8988T (cell line): ENCODE measurements around the gene PIK3C2G.

Experiments used
- DNase-seq: peaks from one replicate; pipeline ENCODE4 v3.0.0; 2011

PIK3C2G gene

DNA sequence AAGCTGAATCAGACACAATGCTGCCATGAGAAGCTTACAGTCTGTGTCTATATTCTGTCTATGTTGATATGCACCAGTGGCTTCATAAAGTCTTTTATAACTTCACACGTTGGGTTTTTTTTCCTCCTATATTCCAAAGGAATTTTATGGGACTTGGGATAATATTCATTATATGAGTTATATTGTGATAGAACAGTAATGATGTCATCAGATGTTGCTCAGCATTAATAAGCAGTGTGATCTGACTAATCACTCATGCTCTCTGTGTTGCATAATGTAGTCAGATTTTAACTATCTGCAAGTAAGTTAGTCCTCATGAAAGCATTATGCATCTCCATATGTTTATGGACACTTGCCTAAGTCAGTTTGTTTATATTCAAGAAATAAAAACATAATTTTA is 316.9 kb downstream of the PIK3C2G start:
- no peak for DNase-seq

DNA sequence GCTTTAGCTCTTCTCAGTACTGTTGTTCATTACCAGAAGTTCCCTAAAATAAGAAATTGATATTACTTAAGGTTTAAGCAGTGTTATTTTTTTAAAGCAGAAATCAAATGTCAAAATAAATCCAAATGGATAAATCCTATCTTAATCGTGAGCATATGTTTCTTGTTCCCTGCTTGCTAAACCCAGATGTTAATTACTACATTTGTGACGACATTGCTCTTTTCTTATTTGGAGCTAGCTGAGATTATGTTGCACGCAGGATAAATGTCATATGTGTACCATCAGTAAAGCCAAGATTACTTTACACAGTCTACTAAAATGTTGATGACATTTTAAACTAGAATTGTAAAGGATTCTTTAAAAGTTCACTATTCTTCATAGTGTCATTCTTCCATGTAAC is 319.0 kb downstream of the PIK3C2G start:
- no peak for DNase-seq

DNA sequence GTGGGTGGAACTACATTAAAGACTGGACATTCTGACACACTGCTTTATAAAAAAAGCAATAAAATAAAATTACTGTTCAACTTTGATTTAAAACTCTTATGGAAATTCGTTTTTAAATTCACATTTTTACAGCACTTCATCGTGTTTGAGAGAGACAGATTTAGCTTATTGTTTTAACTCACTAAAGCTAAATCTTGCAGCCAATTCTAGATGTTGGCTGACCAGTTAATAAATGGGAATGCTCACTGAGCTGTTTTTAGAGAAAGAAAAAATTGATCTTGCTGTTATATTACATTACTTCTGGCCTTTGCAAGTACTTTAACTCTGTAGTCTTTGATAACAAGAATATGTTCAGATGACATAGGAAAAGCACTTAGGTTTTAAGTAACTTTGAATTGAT is 319.4 kb downstream of the PIK3C2G start:
- no peak for DNase-seq

DNA sequence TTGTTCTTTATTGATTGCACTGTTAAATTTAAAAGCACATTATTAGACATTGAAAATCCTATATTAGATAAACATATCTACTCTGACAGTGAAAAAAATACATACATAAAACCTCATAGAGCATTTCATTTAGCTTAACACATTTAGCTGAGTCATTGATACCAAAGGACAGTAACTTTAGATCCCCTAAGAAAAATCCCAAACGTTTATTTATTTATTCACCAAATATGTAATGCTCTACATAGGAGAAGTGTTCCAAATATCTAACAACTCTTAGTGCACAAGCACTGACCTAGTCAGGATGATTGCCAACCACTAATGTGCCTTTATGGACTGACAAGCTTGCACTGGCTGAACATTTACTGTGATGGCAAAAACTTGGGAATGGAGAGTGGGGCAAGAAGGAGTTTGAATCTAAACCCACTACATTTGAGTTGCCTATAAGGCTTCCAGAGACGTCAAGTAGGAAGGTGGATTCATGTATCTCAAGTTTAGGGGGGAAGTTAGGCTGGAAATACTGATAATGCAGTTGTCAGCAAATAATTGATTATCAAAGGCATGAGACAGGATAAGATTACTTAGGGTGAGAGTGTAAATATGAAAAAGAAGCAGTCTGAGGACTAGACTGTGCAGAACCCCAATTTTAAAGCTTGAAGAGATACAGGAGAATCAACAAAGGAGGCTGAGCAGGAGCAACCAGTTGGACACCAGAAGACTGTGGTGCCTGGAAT is 320.1 kb downstream of the PIK3C2G start:
- no peak for DNase-seq

DNA sequence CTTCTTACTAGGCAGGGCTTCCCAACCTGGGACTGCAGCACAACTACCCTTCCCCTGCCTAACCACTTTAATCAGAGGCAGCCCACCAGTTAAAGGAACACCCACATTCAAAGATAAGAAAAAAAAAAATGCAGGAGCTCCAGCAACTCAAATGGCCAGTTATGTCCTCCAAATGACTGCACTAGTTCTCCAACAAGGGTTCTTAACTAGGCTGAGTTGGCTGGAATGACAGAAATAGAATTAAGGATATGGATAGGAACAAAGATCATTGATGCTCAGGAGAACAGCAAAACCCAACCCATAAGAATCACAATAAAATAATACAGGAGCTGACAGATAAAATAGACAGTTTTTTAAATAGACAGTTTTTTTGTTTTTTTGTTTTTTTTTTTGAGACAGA is 322.3 kb downstream of the PIK3C2G start:
- no peak for DNase-seq

DNA sequence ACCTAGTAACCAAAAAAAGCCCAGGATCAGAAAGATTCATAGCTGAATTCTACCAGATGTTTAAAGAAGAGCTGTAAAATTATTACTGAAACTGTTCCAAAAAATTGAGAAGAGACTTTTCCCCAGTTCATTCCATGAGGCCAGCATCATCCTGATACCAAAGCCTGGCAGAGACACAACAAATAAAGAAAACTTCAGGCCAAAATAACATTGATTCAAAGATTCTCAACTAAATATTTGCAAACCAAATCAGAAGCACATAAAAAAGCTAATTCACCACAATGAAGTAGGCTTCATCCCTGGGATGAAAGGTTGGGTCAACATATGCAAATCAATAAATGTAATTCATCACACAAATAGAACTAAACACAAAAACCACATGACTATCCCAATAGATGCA is 325.3 kb downstream of the PIK3C2G start:
- no peak for DNase-seq

DNA sequence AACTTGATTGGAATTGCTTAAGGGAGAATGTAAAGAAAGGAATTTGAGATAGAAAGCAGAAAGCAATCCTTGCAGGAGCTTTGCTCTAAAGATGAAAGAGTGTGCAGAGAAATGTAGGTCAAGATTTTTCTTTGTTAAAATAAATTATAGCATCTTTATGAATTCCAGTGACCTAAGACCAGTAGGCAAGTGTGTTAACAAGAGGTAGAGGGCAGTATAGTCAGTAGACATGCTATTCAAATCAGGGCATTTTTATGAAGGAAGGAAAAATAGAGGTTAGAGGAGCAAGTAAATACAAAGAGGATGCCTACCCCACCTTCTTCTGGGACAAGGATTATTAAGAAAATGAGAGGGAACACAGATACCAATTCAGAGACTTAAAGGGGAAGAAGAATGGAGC is 328.0 kb downstream of the PIK3C2G start:
- no peak for DNase-seq

DNA sequence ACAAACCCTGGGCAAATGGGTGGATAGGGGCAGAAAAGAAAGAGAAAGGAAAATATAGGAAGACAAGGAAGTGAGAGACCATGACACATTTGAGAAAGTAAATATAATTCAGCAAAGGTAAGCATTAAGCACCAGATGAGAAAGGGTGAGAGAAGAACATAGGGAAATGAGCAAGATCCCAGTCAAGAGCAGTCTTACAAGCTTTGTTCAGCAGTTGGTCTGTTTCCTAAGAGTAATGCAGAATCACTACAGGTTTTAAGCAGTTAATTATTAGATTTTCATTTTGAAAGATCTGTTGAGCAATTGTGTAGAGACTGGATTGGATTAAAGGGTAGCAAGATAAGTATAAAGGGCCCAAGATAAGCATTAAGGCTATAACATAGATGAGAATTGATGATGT is 330.2 kb downstream of the PIK3C2G start:
- DNase-seq, result no peak

DNA sequence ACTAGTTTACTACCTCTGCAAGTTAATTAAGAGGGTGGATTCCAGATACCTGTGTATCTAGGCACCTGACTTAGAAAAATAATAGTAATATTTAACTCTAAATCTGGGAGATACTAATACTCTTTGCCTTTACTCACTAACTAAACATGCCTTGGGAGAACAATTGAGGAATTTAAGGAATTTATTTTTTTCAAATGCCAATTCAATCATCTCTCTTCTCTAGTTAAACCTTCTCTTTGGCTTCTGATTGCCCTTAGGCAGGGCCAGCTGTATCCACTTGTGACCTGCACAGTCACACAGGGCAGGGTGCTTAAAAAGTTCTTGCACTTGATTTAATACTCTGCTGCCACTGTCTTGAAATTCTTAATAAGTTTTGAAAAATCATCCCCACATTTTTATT is 334.1 kb downstream of the PIK3C2G start:
- no peak for DNase-seq

DNA sequence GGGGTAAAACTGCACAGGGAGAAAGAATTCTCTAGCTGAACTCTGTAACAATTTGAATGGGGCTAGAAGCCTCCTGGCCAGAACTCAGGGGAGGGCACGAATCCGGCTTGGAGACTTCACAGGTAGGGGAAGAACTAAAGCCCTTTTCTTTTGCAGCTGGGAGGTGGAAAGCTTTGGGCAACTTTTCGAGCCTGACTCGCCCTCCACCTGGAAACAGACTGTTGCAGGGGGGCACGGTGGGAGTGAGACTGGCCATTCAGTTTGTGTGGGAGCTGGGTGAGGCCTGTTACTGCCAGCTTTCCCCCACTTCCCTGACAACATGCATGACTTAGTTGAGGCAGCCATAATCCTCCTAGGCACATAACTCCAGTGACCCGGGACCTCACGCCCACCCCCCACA is 340.6 kb downstream of the PIK3C2G start:
- no peak for DNase-seq

DNA sequence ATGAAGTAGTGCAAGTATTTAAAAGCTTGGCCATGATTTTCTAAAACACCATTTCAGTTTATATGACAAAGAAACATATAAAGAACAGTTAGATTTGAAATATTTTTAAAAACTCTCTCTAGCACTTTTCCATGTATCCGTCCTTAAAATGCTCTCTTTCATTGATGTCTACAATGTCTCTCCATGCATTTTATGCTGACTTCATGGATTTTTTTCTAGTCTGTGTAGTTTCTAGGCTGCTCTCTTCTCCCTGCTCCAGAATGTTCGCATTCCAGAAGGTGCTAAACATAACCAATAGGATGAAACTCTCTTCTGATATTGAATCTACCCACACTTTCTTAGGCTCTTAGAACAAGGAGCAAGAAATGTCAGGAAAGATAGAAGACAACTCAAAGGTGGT is 351.7 kb downstream of the PIK3C2G start:
- no peak for DNase-seq

DNA sequence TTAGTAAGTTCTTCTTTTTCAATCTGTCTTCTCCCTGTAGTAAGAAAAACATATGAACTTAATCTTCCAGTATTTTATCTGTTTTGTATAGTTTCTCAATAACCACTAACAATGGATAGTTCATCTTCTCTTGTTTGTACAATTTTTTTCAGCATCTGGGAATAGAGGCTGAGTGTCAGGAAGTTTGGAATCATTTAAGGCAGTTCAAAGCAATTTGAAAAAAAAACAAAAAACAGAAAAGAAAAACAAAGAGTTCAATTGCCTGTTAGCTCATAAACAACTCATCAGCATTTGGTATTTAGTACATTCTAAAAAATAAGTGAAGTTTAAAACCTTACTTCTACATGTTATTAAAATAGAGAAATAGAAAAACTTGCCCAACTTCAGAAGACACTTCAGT is 359.7 kb downstream of the PIK3C2G start:
- no peak for DNase-seq

DNA sequence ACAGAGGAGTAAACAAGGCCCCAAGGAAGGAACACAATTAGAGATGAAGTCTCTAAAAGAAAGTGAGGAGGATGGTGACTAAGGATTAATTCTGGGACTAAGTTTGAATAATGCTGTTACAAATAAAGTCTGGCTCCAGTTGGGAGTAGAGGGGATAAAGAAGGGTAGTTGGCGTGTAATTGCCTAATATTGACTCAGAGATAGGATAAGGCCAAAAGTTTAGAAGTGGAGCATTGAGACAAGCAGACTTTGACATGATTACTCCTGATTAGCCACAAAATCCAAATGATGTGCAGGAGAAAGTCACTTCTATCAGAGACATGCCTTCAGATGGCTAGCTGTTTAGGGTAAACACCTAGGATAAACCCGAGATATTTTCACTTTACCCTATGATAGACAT is 368.1 kb downstream of the PIK3C2G start:
- DNase-seq, result no peak

DNA sequence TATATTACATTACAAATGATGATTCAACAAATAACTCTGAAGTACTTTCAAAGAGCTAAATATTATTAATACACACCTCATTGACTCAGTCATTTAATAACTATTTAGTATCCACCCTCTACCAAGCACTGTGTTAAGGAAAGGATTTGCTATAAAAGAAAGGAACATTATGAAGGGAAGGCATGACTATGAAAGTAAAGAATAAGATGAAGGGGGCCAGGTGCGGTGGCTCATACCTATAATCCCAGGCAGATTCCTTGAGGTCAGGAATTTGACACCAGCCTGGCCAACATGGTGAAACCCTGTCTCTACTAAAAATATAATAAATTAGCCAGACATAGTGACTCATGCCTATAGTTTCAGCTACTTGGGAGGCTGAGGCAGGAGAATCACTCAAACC is 368.6 kb downstream of the PIK3C2G start:
- no peak for DNase-seq

DNA sequence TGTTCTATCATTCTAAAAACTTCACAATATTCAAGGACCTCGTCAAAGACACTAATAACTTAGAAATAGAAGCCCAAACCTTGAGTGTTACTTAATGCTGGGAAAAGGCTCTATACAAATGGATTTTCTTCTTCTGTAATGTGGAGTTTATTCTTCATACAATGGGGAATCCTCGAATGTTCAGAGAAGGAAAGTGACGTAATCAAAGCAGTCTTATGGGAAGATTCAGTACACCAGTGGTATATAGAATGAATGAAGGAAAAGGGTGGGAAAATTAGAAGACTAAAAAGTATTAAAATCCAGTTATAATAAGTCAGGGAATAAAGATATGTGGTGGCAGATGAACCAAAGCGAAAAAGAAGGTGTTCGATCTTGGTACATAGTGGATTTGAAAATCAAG is 370.0 kb downstream of the PIK3C2G start:
- DNase-seq, result no peak

DNA sequence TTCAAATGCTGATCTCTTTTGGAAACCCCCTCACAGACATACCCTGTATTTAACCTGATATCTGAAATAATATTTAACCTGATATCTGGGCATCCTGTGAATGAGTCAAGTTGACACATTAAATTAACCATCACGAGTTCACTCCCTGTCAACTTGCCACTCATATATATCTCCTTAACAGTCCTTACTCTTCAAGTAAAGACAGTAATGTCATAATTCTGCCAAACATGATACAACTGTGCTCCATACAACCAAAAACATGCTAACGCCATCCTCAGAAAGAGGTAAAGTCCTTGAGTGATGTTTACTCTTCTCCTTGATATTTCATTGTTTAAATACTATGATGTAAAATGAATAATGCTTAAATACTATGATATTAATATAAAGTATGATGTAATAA is 371.5 kb downstream of the PIK3C2G start:
- DNase-seq, result no peak

DNA sequence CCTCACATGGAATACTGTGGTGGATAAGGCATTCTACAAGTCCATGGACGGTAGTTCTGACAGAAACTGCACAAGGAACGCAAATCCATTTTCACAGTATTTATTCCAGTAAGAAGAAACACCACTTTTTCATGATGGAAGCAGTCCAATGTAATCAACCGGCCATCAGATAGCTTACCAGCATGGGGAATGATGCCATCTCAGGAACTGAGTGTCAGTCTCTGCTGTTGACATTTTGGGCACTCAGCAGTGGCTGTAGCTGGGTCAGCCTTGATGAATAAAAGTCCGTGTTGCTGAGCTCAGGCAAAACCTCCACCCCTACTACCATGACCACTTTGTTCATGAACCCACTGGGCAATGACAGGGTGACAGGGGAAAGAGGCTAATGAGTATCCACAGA is 373.1 kb downstream of the PIK3C2G start:
- DNase-seq, result no peak

DNA sequence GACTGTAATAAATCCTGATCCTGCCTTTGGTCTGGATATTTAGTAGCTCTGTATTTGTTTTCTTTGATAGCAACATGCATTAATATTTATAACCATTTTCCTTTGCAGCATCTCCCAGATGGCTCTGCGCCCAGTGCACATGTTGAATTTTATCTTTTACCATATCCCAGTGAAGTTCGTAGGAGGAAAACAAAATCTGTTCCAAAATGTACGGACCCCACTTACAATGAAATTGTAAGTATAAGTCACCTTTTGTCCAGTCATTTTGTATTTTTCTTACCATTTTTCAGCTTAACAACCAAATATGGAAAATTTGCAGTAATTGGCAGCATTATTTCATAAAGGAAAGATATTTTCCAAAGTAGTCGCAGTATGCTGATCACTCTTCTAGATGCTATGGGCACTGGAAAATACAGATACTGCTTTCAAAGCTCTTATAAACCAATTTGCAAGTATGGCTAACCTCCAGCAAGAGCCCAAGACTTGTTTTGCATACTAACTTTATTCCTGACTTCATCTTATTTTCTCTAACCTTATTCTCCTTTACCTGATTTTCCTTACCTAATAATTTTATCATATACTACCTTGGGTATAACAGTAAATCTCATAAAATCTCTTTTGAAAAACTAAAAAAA is 379.1 kb downstream of the PIK3C2G start:
- DNase-seq, result no peak

DNA sequence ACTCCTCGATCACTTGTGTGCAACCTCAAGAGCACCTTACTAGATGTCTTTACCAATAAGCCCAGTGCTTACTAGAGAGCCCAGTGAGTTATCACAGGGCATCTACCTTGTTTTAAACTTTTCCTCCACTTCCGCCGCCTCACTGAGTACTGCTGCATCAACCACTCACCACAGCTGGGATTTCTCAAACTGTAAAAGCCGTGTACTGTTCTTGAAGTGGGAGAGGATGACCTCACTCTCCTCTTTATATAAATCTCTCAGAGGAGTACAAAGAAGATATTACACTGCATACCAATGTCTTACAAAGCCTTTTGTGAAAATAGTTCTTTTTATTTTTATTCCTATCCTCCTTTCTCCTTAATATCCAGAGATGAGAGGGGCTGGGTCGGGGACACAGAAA is 382.4 kb downstream of the PIK3C2G start:
- DNase-seq, result no peak

DNA sequence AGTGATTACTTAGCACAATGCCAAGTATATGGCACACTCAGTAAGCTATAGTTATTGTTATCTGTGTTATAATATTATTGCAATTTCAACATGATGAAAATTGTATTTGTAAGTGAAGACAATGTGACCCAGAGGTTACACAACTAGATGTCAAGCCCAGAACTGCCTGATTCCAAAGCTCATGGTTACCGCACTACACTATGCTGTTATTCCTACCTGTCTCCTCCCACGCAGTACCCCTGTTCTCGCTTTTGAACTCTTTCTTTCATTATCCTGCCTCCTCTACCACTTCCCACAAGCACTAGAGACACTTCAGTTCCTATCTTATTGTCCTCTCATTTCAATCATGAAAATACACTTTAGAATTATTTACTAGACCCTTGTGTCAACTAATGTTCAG is 383.2 kb downstream of the PIK3C2G start:
- no peak for DNase-seq

DNA sequence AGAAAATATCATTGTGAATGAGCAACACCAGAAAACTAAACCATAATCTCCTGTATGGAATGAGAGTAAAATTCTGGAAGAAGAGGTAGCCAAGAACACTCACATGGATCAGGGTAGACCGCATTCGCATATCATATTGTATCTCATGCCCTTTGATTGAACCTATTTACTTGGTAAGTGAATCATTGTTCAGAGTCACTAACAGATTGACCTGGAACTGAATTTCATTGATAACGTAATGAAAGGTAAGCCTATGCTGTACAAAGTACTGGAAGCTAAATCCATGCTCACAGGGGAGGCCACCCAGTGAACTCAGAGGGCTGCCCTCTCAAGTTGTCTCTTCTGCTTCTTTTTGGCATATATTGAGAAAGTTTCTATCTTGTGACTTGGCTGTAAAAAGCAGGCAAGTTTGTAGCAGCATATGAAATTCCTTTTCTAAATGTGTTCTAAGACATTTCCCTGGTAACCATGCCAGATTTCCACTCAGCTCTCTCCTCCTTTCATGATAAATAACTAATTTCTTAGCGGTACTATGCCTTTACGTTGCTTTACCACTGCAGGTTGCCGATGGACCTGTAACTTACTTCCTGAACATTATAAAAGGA is 385.1 kb downstream of the PIK3C2G start:
- DNase-seq, result no peak

DNA sequence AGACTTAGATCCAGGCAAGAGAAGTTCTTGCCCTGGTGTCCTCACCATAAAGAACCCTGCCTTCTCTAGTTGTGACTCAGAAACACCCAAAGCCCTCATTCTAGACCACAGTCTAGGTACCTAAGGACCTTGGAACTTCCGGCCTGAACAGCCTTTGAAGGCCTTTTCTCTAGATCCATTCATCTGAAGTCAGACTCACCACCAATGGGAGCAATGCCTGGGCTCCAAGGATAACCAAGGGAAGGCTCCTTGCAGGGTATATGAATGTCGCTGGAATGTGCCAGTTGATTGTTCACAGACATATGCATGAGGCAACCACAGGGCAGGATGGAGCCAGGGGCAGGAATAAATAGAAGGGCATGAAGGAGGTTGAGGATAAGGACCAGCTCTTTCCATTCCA is 390.2 kb downstream of the PIK3C2G start:
- no peak for DNase-seq

DNA sequence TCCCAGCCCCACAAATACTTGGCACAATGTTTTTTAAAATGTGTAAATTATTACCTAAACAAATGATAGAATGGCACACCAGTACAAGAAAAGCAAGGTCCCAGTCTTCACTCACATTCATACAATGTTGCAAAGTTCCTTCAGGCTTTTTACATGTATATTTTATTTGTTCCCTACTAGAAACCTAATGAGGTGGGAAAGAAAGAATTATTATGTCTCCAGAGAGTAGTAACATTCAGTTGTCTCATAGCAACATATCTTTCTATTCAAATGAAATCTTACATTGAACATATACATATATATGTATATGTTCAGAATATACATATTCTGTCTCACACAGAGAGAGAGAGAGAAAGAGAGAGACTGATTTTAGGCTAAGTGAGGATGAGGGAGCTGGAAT is 391.3 kb downstream of the PIK3C2G start:
- no peak for DNase-seq

DNA sequence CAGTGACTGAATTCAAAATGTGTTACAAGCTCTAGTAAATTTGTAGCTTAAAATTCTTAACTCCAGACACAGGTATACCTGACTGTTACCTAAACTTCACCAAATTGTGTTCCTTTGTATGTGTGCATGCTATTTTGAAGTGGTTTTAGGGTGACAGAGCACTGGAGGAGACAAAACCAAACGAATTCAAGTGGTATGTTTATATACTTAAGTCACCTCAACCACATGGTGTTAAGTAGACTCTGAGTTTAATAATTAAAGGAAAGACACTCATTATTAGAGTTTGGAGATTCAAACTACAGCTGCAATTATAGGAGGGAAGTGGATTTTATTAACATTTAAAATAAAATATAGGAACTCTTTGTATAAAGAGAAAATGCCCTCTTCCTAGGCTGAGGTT is 392.1 kb downstream of the PIK3C2G start:
- DNase-seq, result no peak

DNA sequence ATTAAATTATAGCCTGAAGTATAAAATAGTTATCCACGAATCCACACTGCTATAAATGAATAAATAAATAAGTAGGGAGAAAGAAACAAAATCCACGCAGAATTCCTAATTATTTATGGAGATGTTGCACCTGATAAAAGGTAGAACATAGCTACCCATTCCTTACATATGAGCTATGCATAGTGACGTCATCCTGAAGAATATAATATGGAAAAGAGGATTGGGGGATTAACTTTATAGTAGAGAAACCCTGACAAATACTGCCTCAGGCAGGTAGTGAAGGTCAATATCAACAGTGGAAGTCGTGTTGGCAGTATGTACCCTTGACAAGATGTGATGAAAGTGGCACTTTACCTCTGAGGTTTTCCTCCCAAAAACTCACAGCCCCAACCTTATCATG is 394.0 kb downstream of the PIK3C2G start:
- no peak for DNase-seq
